NCI-H1694 (cell line): ENCODE measurements around the gene ATG2B.

Experiments
- DNase-seq: peaks from one replicate; lab custom pipeline; 2025; lab: John Stamatoyannopoulos, UW

Gene ATG2B, protein sequence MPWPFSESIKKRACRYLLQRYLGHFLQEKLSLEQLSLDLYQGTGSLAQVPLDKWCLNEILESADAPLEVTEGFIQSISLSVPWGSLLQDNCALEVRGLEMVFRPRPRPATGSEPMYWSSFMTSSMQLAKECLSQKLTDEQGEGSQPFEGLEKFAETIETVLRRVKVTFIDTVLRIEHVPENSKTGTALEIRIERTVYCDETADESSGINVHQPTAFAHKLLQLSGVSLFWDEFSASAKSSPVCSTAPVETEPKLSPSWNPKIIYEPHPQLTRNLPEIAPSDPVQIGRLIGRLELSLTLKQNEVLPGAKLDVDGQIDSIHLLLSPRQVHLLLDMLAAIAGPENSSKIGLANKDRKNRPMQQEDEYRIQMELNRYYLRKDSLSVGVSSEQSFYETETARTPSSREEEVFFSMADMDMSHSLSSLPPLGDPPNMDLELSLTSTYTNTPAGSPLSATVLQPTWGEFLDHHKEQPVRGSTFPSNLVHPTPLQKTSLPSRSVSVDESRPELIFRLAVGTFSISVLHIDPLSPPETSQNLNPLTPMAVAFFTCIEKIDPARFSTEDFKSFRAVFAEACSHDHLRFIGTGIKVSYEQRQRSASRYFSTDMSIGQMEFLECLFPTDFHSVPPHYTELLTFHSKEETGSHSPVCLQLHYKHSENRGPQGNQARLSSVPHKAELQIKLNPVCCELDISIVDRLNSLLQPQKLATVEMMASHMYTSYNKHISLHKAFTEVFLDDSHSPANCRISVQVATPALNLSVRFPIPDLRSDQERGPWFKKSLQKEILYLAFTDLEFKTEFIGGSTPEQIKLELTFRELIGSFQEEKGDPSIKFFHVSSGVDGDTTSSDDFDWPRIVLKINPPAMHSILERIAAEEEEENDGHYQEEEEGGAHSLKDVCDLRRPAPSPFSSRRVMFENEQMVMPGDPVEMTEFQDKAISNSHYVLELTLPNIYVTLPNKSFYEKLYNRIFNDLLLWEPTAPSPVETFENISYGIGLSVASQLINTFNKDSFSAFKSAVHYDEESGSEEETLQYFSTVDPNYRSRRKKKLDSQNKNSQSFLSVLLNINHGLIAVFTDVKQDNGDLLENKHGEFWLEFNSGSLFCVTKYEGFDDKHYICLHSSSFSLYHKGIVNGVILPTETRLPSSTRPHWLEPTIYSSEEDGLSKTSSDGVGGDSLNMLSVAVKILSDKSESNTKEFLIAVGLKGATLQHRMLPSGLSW (N-terminal part only)

DNA sequence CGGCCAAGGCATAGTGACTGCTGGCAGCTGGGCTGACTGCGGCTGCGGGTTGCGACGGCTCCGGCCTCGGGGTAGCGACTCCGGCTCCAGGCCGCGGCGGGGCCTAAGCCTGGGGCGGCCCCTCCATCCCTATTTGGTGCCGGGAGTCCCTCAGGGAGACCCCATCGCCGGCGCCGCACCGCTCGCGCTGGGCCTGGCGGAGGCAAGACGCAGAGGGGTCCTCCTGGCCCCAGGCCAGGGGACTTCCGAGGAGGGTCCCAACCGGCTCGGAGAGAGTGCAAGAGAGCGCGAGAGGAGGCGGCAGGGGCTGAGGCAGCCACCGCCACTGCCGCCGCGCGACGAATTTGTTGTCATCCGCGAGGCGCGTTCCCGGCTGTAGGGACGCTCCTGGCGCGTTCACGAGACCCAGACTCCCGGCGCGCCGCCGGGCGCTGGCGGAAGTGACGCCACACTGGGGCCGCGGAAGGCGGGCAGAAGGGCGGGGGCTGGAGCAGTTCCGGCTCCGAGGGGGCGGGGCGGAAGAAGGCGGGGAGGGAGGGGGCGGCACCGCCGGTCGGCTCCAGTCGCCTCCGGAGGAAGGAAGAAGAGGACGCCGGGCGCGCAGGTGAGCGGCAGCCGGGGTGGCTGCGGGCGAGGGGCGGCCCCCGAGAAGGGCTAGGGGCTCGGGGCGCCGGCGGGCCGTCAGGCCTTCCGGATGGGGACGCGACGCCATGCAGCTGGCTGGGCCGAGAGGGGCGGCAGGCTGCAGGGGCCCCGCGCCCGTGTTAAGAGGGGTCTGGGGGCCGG lies at the start of gene ATG2B, which contains the start of gene GSKIP:
ATG2B (minus strand) TSS at position 377 of the 786 bp plus-strand sequence; CDS start at position 12, 365 bp downstream.
GSKIP (plus strand) TSS at position 562 of the 786 bp plus-strand sequence. CDS start 18,722 bp downstream, outside the sequence.
- DNase-seq = peak; percentile 94

DNA sequence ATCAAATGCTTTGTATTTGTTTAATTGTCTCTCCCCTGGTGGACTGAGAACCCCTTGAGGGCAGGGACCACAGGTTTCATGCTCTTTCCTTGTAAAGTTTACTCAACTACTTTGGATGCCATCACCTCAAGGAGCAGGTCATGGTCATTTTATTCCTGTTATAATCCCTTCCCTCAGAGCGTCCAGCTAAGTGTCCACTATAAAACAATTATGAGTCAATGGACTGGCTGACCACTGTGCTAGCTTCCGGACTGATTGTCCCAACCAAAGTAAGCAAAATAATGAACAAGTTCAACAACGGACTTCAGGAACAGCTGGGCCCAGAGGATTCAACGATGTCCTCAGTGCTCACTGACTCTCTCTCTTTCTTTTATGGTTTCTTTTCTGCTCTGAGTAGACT lies 47.0 kb upstream of the ATG2B start:
- no peak for DNase-seq

DNA sequence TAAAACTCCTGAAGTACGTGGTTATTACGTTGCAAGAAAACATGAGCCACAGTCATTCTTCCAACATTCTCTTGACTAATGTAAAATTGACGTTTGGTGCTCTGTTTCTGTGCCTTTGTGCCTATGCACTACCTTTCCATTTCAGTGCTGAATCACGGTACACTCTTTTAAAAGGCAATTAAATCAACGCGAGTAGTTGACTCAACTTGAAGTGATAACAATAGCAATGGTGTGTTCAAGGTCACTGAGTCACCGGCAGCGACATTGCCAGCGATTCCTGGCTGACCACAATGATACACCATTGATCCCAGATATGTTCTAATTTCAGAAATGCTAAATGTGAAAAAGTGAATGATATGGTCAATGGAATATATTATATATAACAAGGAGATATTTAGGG lies 46.6 kb upstream of the ATG2B start:
- no peak for DNase-seq

DNA sequence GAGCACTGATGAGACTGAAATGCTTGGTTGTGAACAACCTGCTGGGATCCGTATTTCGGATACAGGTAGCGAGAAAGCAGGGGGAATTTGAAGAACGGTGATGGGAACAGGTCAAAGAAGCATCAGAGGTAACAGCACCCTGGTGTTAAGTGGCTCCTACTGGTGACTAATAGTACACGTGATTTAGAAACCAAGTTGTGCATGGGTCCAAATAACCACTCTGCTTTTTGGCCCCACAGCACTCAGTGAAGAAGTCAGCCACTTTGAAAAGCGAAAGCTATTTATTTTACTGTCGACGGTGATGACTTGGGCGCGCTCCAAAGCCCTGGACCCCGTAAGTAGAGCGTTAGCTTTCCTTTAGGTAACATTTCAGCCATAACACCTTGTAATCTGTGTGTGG lies 45.5 kb upstream of the ATG2B start:
- no peak for DNase-seq

DNA sequence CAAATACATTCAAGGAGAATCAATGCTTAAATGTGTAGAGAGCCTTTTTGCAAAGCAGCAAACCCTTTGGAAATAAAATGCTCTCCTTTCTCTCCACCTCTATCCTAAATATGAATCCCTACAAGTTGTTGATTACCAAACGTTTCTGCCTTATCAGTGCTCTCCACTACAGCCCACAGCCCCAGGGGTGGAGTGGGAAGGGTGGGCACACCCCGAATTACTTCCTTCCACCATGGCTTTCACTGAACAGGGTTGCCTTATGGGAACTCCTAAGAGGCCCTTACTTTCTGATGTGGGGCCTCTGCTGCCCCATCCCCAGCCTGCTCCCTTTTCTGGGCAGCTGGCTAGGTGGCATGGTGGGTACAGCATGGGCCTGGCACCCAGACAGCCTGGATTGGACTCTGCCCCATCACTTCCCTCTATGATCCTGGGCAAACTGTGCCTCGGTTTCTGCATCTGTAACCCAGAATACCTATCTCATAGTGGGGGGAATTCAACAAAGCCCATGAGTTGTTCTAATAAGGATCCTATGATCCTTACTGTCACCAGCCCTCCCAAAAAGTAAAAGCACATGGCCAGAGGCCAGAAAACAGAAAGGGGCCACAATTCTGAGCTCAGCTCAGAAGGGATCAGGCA lies 44.9 kb upstream of the ATG2B start:
- no peak for DNase-seq

DNA sequence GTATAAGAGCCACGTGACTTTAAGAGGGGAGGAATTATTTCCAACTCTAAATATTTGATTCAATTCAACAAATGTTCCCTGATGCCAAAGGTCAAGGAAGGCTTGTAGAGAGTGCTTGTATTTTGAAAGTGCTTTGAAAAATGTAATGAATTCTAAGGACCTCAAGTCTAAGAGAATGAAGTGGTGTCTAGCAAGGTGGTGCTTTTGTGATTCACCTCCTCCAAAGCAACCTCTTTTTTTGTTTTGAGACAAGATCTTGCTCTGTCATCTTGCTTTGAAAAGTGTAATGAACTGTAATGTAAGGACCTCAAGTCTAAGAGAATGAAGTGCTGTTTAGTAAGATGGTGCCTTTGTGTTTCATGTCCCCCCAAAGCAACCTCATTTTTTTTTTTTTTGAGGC lies 42.5 kb upstream of the ATG2B start:
- DNase-seq = no peak

DNA sequence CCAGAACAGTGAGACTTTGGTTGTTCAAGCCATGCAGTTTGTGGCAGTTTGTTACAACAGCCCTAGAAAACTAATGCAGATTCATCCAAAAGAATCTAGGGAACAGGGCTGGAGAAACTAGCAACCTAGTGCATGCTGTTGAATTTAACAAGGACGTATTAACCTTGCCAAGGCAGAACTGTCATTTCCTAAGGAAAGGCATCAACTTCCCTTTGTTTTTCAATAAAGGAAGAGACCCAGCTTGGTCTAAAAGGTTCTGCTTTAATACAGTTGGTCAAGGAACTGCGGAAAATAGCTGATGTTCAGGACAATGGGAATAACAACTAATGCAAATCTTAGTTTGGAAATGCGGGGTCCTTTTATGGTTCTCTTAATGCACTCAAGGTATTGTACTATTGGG lies 40.3 kb upstream of the ATG2B start:
- no peak for DNase-seq

DNA sequence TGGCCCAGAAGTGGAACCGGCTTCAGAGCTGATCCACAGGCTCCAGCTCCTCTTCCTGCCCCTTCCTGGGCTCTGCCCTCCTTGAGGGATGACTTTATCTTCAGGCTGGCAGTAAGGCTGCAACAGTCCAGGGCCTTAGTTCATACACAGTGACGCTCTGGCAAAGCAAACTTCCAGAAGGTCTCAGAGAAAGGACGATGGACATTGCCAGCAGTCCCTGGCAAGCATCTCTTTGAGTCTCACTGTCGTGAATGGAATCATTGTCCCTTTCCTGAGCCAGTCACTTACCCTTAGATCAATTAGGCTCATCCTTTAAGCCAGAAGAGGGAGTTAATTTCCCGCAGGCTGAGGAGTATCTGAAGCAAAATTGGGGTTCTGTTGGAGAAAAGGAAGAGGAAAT lies 37.4 kb upstream of the ATG2B start:
- DNase-seq = no peak

DNA sequence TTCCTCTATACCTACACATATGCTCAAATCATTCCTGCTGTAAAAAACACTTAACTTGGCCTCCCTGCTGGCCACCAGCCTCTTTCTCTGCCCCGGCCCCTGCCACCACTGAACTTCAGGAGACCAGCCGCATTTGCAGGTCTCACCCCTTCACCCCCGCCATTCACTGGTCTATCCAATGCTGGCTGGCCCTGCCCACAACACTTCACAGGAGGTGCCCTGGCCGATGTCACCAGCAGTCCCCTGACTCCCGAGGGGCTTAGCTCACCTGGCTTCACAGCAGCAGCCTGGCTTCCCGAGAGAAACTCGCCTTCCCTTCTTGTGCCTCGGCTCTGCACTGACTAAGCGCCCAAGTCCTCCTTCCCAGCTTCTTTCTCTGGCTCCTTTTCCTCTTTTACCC lies 36.3 kb upstream of the ATG2B start:
- no peak for DNase-seq

DNA sequence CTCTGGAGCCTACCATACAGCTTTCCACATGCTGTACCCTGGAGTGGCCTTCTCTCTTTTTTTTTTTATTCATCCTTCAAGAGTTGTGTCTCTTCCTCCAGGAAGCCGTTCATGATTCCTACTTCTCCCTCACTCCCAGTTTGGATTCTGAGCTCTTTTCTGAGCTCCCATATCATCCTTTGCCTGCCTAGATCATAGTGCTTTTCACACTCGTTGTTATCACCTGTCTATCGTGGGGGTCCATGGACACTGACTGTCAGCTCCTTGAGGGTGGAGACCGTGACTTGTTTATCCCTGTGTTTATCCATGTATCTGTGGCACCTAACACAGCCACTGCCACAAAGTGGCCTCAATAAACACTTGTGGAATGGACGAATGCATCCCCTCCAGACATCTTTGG lies 35.8 kb upstream of the ATG2B start:
- DNase-seq = no peak

DNA sequence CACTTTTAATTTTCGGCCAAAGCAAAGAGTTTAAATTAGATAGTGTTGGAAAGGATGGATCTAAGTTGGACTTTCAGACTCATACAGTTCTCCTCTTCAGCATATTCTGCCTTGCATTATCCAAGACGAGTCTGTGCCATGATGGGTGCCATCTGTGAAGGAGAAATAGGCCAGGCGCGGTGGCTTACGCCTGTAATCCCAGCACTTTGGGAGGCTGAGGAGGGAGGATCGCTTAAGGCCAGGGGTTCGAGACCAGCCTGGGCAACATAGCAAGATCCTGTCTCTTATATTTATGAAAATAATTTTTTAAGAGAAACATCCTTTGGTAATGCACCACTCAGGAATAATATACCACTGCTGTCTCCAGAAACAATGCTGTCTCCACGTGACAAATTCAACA lies 35.3 kb upstream of the ATG2B start:
- no peak for DNase-seq

DNA sequence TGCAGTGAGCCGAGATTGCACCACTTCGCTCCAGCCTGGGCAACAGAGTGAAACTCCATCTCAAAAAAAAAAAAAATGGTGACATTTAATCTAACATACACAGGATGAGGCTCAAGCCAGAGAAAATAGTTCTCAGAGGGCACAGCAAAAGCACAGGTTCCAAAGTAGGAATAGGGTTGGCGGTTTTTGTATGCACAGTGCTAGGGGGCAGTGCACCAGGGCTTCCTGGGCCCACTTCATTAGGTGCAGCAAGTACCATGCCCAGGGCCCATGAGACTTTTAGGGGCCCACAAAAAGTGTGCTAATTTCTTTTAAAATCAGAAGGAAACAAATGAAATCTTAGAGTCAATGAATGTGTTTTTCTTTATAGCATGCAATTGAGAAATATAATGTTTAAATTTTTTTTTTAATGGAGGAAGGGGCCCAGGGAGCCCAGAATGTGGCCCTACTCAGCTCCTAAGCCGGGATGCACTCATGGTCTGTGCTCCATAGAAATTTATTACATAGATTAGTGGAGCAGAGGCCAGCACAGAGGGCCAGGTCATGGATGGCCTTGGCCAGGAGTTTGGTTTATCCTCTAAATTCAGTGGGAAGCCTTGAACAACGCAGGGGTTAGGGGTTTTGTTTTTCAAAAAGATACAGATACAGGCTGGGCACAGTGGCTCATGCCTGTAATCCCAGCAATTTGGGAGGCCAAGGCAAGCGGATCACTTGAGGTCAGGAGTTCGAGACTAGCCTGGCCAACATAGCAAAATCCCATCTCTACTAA lies 31.1 kb upstream of the ATG2B start:
- no peak for DNase-seq

DNA sequence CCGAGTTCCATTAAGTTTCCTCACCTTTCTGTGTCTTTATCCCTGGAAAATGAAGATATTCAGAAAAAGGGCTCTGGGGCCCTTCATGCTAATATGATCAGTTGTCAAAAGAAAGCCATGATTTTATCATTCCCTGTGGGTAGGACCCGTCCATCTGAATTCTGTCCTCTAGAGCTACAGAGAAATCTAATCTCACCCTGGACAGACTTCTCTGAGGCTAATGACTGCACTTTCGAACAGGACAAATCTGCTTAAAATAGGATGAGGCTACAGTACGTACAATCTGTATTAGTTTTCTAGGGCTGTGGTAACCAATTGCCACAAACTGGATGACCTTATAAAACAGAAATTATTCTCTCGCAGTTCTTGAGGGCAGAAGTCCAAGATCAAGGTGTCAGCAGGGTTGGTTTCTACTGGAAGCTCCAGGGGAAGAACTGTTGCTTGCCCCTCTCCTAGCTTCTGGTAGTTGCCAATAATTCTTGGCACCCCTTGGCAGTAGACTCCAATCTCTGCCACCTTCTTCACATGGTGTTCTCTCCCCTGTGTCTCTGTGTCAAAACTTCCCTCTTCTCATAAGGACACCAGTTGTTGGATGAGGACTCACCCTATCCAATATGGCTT lies 30.0 kb upstream of the ATG2B start:
- no peak for DNase-seq

DNA sequence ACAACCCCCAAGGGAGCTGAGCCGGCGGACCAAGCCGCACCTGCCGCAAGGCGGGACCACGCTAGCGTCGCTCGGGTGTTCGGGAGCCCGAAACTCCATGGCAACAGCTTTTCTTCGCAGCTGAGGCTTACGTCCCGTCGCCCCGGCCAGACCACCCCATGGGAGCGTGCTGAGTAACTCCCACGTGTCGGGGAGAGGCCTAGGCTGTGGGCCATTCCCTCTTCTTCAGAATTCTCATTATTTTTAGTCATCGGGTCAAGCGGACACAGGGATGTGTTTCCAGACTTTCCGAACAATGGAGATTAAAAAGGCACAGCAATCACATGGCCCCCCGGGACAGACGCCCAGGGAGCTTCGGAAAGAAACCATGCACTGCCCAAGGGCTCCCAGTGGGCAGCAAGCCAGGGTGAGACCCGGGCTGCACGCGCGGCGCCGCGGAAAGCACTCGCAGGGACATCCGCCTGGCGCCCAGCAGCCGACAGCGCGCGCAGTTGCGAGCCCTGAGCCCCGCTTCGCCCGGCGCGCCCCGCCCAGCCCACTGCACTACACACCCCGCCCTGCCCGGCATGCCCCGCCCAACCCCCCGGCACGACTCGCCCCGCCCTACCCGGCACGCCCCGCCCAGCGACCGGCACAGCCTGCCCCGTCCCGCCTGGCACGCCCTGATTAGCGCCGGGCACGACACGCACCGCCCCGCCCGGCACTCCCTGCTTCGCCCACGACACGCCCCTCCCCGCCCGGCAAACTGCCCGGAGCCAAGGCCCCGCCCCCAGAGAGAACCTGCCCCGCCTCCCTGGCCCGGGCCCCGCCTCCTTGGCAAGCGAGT lies 28.4 kb upstream of the ATG2B start:
- DNase-seq = peak; percentile 93

DNA sequence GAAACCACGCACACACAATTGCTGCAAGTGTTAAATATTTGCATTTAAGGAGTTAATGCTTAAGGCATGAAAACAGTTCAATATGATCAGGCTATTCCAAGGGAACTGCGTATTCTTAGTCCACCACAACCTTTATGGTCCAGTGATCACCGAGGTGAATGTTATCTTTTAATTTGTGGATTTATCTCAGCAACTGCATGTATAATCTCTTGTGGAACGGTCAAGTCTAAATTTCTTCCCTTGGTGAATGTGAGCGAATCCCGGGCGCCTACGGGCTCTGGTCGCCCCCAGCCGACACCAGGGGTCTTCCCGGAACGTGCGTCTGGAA lies 27.8 kb upstream of the ATG2B start:
- no peak for DNase-seq

DNA sequence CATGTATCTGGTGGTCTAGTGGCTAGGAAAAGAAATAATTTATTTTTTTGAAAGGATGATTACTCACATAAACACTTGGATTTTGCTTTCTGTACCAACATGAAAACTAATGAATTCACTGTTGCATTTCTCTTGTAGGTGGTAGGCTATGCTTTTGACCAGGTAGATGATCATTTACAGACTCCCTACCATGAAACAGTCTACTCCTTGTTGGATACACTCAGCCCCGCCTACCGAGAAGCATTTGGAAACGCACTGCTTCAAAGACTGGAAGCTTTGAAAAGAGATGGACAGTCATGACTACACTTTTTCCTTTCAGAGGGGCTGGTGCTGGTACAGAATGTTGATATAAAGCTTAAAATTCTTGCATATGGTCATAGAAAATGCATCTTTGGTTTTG lies 22.2 kb upstream of the ATG2B start:
- DNase-seq = no peak

DNA sequence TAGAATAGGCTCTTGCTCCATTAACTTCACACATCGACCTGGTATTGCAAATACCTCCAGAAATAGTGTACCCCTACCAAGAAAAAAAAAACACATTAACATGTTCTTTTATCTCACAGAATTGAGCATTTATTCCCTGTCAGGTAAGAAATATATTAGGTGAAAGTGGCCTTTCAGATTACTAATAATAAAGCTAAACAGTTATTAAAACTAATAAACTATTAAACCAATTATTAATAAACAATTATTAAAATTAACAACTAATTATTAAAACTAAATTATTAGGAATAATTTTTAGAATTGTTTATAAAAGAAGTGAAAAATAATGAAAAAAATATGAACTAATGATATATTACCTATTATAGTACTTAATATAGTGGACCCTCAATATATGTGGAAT lies 21.6 kb upstream of the ATG2B start:
- DNase-seq = no peak

DNA sequence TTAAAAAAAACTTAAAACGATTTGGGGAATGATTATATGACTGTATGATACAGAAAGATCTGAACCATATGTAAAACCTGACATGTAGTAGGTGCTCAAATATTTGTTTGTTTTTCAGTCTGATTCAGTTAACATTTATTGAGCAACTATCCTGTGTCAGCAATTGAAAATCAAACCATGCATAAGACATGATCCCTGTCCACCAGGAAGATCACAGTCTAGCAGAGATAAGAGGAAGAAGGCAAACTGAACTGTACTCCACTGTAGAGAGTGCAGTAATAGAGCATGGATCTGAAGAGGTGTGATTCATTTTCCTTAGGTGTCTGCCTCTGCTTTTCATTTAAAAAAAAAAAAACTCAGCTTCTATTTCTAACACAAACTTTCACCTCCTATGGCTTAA lies 20.9 kb upstream of the ATG2B start:
- no peak for DNase-seq

DNA sequence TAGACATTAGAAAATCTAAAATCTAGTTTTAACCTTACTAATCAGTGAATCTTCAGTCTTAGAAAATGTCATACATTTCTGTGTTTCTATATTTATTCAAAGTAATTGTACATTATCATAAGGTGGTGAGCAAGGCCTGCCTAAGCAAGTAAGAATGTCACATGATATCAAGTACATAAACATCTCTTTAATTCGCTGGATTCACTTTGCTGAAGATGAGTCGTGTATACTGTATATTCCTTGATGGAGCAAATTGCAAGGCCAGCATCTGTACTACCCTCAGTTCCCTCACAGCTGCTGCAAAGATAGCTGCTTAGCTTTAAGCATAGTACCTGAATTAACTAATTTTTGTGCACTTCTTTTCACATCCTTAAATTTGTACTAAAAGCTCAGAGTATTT lies 20.3 kb upstream of the ATG2B start:
- no peak for DNase-seq
